ENCODE results near the gene UGT1A10.

UGT1A10 gene

DNA sequence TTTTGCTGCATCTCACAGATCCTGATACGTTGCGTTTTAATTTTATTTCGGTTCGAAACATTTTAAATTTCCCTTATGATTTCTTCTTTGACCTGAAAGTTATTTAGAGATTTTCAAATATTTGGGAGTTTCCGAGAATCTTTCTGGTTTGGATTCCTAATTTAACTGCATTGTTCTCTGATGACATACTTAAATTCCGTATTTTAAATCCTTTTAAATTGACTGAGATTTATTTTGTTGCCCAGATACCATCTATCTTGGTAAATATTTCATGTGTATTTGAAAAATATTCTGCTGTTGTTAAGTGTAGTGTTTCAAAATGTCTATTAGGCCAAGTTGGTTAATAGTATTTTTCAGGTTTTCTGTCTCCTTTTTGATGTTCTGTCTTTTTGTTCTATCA lies 179.6 kb downstream of the UGT1A10 start:
- H3K27me3 ChIP-seq (ENCODE audit: control insufficient read depth, low read length): no peaks in the 10 kb centered on the region
- no peaks in the 10 kb centered on the region for H3K36me3 ChIP-seq (ENCODE audit: control insufficient read depth, low read length)
- no peak overlapping the region for H3K27ac ChIP-seq (ENCODE audit: low read depth, low read length)
- H3K9me3 ChIP-seq (ENCODE audit: control insufficient read depth, insufficient read depth, low read length): peaks cover 5% of the 10 kb centered on the region; the same call in 1 of the 2 replicates
- H3K9me2 ChIP-seq (replicated peaks; ENCODE audit: control insufficient read depth, low read length): no peaks in the 10 kb centered on the region
- no peaks in the 10 kb centered on the region for H3K79me2 ChIP-seq (ENCODE audit: control insufficient read depth, low read length)
- TF ChIP-seq EZH2phosphoT487 (IDR thresholded peaks at IDR 0.05; ENCODE audit: borderline replicate concordance, low read length): no peak
- TF ChIP-seq, protein P1, sequence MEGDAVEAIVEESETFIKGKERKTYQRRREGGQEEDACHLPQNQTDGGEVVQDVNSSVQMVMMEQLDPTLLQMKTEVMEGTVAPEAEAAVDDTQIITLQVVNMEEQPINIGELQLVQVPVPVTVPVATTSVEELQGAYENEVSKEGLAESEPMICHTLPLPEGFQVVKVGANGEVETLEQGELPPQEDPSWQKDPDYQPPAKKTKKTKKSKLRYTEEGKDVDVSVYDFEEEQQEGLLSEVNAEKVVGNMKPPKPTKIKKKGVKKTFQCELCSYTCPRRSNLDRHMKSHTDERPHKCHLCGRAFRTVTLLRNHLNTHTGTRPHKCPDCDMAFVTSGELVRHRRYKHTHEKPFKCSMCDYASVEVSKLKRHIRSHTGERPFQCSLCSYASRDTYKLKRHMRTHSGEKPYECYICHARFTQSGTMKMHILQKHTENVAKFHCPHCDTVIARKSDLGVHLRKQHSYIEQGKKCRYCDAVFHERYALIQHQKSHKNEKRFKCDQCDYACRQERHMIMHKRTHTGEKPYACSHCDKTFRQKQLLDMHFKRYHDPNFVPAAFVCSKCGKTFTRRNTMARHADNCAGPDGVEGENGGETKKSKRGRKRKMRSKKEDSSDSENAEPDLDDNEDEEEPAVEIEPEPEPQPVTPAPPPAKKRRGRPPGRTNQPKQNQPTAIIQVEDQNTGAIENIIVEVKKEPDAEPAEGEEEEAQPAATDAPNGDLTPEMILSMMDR (IDR thresholded peaks at IDR 0.05; ENCODE audit: low read depth, low read length, poor library complexity, severe bottlenecking): no peak
- no peaks in the 10 kb centered on the region for H3F3A ChIP-seq (ENCODE audit: control insufficient read depth, insufficient read depth)
- H4K20me1 ChIP-seq (ENCODE audit: control insufficient read depth, insufficient read depth, low read depth, low read length): no peaks in the 10 kb centered on the region
- no peaks in the 10 kb centered on the region for H3K4me1 ChIP-seq (ENCODE audit: control insufficient read depth, low read length)
- no peak overlapping the region for H3K4me2 ChIP-seq (ENCODE audit: low read length)
- H3K4me3 ChIP-seq (ENCODE audit: low read length): no peak overlapping the region

DNA sequence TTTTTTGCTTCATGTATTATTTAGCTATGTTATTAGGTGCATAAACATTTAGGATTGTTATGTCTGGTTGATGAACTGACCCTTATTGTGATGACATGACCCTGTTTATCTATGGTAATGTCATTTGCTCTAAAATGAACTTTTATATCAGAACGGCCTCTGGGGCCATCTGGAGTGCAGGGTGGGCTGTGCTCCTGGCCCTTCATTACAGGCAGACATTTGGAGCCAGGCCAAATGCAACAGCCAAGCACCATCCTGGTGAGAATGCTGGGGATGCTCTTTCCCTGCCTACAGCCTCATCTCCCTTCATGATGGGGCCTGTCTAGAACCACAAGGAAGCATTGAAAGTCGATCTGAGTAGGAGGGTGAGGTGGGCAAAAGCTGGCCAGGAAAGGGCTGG lies 180.1 kb downstream of the UGT1A10 start:
- Histone ChIP-seq H3F3A (ENCODE audit: control insufficient read depth, insufficient read depth) (no peaks in the 10 kb centered on the region), H3K36me3 (ENCODE audit: control insufficient read depth, low read length) (no peaks in the 10 kb centered on the region), H3K9me2 (replicated peaks; ENCODE audit: control insufficient read depth, low read length) (no peaks in the 10 kb centered on the region), H3K4me2 (ENCODE audit: low read length) (no peak overlapping the region), H3K79me2 (ENCODE audit: control insufficient read depth, low read length) (no peaks in the 10 kb centered on the region), H3K9me3 (ENCODE audit: control insufficient read depth, insufficient read depth, low read length) (peaks cover 5% of the 10 kb centered on the region; the same call in 1 of the 2 replicates), H3K27ac (ENCODE audit: low read depth, low read length) (no peak overlapping the region), H3K27me3 (ENCODE audit: control insufficient read depth, low read length) (no peaks in the 10 kb centered on the region), H3K4me3 (ENCODE audit: low read length) (no peak overlapping the region), H3K4me1 (ENCODE audit: control insufficient read depth, low read length) (no peaks in the 10 kb centered on the region), H4K20me1 (ENCODE audit: control insufficient read depth, insufficient read depth, low read depth, low read length) (no peaks in the 10 kb centered on the region)
- TF ChIP-seq, protein P1 (IDR thresholded peaks at IDR 0.05; ENCODE audit: low read depth, low read length, poor library complexity, severe bottlenecking): no peak
- no peak for TF ChIP-seq EZH2phosphoT487 (IDR thresholded peaks at IDR 0.05; ENCODE audit: borderline replicate concordance, low read length)

DNA sequence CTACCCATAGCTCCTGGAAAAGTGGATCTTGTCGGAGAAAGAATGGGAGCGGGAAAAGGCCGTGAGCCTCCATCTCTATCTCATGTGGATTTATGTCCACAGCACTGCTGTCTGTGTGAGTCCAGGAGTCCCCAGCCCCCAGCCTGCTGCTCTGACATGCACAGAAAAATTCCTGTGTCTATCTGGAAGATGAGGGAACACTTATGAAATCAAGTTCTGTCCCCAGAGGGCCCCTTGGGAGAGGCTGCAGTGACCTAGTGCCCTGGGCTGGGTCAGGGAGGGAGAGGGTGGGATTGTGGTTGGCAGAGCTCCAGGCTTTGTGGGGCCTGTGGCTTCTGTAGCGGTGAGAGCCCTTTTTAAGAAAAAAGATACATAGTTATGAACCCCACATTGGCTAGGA lies 180.5 kb downstream of the UGT1A10 start:
- Histone ChIP-seq H3K4me3 (ENCODE audit: low read length) (no peak overlapping the region), H4K20me1 (ENCODE audit: control insufficient read depth, insufficient read depth, low read depth, low read length) (no peaks in the 10 kb centered on the region), H3F3A (ENCODE audit: control insufficient read depth, insufficient read depth) (no peaks in the 10 kb centered on the region), H3K9me2 (replicated peaks; ENCODE audit: control insufficient read depth, low read length) (no peaks in the 10 kb centered on the region), H3K79me2 (ENCODE audit: control insufficient read depth, low read length) (no peaks in the 10 kb centered on the region), H3K4me1 (ENCODE audit: control insufficient read depth, low read length) (no peaks in the 10 kb centered on the region), H3K9me3 (ENCODE audit: control insufficient read depth, insufficient read depth, low read length) (peaks cover 5% of the 10 kb centered on the region; the same call in 1 of the 2 replicates), H3K27ac (ENCODE audit: low read depth, low read length) (no peak overlapping the region), H3K4me2 (ENCODE audit: low read length) (no peak overlapping the region), H3K36me3 (ENCODE audit: control insufficient read depth, low read length) (no peaks in the 10 kb centered on the region), H3K27me3 (ENCODE audit: control insufficient read depth, low read length) (no peaks in the 10 kb centered on the region)
- TF ChIP-seq EZH2phosphoT487 (IDR thresholded peaks at IDR 0.05; ENCODE audit: borderline replicate concordance, low read length): no peak
- TF ChIP-seq, protein P1 (IDR thresholded peaks at IDR 0.05; ENCODE audit: low read depth, low read length, poor library complexity, severe bottlenecking): no peak

Measured in DOHH2 (cell line).